Muscle of back (tissue), 11 donors: ENCODE measurements around the gene SERPINA3. TPM values are rescaled to one million over a fixed set of nuclear protein-coding genes. Genes with fewer than 3 reads are reported as not detected.
"Not testable (repeated sequence)": the region's sequence is repeated elsewhere in the genome, so short reads cannot be mapped to it uniquely, and the experiment has no call there.

ENCODE experiments used
- DNase-seq, 3 donors: peaks; one replicate each; pipeline versions ENCODE4 v3.0.0 to v3.0.0-alpha.2; 2013
- polyA plus RNA-seq, 10 donors: library from polyadenylated mRNA; unstranded; fragments of 120-200 nt; gene quantifications; one replicate each; pipeline ENCODE4 v1.2.1, GENCODE V29; 2013; ENCODE audit not compliant: insufficient read length in 10 of 10

SERPINA3 gene
- polyA plus RNA-seq, 10 donors: 0.10 to 0.42 TPM; not detected in 8

GRCh38 chr14:94584591-94585280 lies 27.5 kb upstream of the SERPINA3 start:
- DNase-seq: no peak

DNA sequence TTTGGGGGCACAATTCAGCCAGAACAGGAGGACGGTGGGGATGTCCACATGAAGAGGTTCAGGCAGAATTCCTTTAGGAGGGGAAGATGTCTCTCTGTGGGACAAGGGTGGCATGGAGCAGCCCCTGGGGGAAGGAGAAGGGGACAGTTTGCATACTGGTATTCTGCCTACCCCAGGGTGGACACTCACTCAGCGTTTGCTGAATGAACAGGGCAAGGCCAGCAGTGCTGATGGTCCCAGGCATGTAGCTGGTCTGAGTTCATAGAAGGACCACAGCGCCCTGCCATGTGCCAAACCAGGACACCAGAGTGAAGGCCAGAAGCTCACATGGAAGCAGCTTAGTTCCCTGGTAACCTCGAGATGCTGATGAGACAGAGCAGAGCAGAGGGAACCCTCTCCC lies 25.6 kb upstream of the SERPINA3 start:
- DNase-seq: no peak

DNA sequence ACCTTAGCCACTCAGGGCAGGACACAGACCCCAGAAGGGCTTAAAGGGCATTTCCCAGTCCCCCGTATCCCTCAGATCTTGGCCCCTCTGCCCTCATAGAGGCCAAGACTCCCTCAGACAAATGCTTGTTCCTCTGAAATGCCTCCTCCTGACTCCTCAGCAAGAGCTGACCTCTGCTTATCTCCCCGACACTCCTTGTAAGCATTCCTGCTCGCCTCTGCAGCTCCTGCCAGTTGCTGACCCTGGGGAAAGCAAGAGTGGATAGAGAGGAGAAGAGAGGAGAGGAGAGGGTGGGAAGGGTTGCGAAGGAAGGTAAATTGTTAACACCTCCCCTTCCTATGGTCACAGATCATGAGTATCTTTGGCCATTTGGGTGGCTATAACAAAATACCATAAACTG lies 23.9 kb upstream of the SERPINA3 start:
- no peak for DNase-seq

DNA sequence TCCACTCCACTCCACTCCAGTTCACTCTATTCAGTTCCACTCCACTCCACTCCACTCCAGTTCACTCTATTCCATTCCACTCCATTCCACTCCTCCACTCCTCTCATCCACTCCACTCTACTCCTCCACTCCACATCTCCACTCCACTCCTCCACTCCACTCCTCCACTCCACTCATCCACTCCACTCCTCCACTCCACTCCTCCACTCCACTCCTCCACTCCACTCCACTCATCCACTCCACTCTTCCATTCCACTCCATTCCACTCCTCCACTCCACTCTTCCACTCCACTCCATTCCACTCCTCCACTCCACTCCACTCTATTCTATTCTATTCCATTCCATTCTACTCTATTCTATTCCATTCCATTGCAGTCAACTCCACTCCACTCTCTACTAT lies 21.1 kb upstream of the SERPINA3 start:
- DNase-seq: no peak

- DNase-seq: no peak
Measured at GRCh38 chr14:94591871-94592270, 20.3 kb upstream of the SERPINA3 start.

GRCh38 chr14:94592457-94592856 lies 19.7 kb upstream of the SERPINA3 start:
- DNase-seq: no peak

GRCh38 chr14:94593376-94593748 lies 18.8 kb upstream of the SERPINA3 start:
- DNase-seq: no peak

DNA sequence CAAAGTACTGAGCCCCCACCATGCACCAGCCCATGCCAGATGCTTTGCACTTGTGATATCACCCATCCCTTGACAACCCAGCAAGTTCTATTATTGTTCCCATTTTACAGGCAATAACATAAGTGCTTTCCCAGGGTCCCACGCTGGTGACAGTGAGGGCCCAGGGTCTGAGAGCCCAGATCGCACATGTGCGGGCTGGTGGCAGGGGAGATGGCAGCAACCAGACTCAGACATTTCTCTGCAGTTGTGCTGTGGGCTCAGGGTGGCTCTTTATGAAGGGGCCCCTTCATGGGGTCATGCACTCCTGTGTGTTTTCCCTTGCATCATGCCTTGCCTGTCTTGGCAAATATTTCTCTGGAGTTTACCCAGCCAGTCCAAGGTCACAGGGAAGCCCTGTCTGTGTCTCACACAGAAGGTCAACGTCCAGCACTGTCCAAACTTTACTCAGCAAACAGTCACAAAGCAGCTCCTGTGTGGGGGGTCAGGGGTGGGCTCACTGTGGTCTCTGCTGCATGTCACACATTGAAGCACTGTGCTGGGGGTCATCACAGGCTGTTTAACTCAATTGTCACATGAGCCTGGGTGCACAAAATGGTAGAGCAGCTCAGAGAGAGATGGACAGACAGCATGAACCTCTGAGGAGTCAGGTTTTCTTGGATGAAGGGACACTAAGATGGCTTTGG lies 18.3 kb upstream of the SERPINA3 start:
- no peak for DNase-seq

- no peak for DNase-seq
Measured at GRCh38 chr14:94594441-94594840, 17.8 kb upstream of the SERPINA3 start.

GRCh38 chr14:94595912-94596311 lies 16.3 kb upstream of the SERPINA3 start:
- DNase-seq: no peak

DNA sequence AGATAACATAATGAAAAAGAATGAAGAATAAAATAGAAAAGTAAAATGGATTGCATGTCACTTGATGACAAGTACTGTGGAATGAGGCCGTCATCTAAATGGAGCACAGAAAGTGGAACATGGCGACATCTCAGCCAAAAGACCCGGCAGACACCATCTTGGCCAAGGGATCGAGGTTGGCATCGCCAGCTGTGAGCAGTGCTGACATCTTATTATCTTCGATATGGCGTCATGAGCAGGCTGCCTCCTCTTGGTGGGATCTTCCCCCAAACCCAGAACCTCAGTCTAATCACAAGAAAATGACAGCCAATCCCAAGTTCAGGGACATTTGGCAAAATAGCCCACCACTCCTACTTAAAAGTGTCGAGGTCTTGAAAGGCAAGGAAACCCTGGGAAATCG lies 15.8 kb upstream of the SERPINA3 start:
- no peak for DNase-seq

GRCh38 chr14:94597788-94598187 lies 14.4 kb upstream of the SERPINA3 start:
- no peak for DNase-seq

GRCh38 chr14:94598506-94598815 lies 13.7 kb upstream of the SERPINA3 start:
- DNase-seq: no peak

DNA sequence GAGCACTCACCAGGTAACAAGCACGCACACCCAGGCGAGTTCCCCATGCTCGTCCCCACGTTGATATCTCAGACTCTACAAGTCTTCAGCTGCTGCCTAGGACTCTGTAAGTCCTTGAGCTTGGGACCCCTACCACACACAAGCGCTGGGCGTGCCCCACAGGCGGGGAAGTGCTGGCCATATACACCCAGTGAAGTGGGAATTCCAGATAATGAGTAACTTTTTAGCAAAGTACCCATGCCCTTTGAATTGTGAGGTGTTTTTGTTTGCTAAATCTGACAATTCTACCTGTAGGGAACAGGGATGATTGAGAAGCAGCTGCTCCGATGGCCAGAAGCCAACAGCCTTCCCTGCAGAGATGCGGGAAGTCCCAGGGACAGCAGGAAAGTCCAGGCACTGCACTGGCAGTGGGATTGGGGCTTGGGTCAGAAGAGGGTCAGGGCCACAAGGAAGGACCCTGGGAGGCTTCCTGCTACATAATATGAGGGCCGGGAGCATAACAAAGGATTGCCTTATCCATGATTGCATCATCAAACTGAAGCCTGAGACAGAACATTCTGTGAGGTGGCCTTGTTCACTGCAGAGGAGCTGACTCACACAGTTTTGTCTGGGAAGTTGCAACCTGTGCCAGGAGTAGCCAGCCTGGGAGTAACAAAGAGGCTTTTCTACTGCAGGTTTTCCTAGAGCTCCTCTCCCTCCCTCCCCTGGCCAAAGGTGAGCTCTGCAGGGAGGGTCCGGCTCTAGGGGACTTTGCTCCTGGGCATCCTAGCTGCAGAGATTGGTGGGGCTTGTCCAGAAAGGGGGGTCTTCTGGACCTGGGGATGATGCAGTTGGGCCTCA lies 13.2 kb upstream of the SERPINA3 start:
- peak in 2 of 3 donors; percentile 32 to 84 for DNase-seq

- no peak for DNase-seq
Measured at GRCh38 chr14:94599656-94600004, 12.6 kb upstream of the SERPINA3 start.

- no peak for DNase-seq
Measured at GRCh38 chr14:94600148-94600545, 12.0 kb upstream of the SERPINA3 start.

DNA sequence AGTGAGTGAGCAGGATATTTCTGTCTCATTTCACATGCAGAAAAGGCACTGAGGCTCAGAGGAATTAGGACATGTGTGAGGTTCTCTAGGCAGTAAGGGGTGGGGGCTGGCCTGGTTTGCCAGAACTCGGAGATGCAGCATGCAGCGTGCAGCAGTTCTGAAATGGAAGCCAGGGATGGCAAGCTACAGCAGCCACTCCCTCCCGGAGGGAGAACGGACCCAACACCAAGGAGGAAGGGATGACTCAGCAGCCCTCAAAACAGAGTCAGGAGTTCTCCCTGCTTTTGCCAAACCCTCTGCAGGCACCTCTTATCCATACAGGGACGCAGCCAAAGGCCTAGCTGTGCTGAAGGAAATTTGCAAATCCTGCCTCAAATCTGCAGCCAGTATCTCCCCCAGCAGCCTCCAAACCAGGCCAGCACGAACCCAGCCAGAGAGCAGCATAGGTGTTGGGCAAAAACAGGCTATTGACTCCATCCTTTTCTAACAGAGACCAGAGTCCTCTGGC lies 10.3 kb upstream of the SERPINA3 start:
- peak; percentile 54 to 82 (median 73) for DNase-seq

GRCh38 chr14:94602722-94603121 lies 9.5 kb upstream of the SERPINA3 start:
- DNase-seq: no peak

DNA sequence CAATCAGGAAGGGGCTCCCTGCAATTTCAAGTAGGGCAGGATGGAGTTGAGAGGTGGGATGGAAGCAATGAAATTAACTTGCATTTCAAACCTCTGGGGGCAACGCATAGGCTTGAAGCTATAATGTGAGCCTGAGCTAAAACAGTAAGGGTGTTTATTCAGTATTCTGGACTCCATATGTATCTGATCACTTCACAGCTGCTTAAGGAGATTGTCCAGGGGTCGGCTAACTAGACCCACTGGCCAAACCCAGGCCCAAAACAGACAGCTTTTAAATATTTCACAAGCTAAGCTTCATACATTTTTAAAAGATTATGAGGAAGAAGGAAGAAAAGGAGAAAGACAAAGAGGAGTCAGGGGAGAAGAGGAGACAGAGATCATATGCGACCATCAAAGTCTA lies 6.8 kb upstream of the SERPINA3 start:
- DNase-seq: no peak

DNA sequence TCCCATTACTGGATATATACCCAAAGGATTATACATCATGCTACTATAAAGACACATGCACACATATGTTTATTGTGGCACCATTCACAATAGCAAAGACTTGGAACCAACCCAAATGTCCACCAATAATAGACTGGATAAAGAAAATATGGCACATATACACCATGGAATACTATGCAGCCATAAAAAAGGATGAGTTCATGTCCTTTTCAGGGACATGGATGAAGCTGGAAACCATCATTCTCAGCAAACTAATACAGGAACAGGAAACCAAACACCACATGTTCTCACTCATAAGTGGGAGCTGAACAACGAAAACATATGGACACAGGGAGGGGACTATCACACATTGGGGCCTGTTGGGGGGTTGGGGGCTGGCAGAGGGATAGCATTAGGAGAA lies 3.2 kb upstream of the SERPINA3 start:
- DNase-seq: not testable (repeated sequence)

GRCh38 chr14:94611179-94611578 lies 1.0 kb upstream of the SERPINA3 start:
- no peak for DNase-seq

- DNase-seq: no peak
Measured at GRCh38 chr14:94612580-94613554, 676 bp downstream of the SERPINA3 start.
